Measurements from ENCODE around the gene ADAM12.
"Not testable (repeated sequence)": the region's sequence is repeated elsewhere in the genome, so short reads cannot be mapped to it uniquely, and the experiment has no call there.

The ADAM12 gene

GRCh38 chr10:125982260-125982948 lies 405.9 kb downstream of the ADAM12 start:
- DNase-seq (ENCODE audit: low read depth in 2 of 2) = no peak

- no peak for DNase-seq (ENCODE audit: low read depth in 2 of 2)
Observed at GRCh38 chr10:125980521-125981035, 407.7 kb downstream of the ADAM12 start.

GRCh38 chr10:125979976-125980375 lies 408.3 kb downstream of the ADAM12 start:
- no peak for DNase-seq (ENCODE audit: low read depth in 2 of 2)

- no peak for DNase-seq (ENCODE audit: low read depth in 2 of 2)
Observed at GRCh38 chr10:125976960-125977605, 411.2 kb downstream of the ADAM12 start.

GRCh38 chr10:125970077-125970630 lies 418.1 kb downstream of the ADAM12 start:
- not testable (repeated sequence) for DNase-seq (ENCODE audit: low read depth in 2 of 2)

- DNase-seq (ENCODE audit: low read depth in 2 of 2) = no peak
Observed at GRCh38 chr10:125967533-125967932, 420.7 kb downstream of the ADAM12 start.

GRCh38 chr10:125964558-125964957 lies 423.7 kb downstream of the ADAM12 start:
- no peak for DNase-seq (ENCODE audit: low read depth in 2 of 2)

Data from stimulated activated CD4-positive, alpha-beta T cell treated with anti-CD3 and anti-CD28 coated beads, Interleukin-1b, Interleukin-23, amount 100 ng/mL, for 4 hours (primary cell).